B cell (primary cell): ENCODE measurements around the gene MYL7.

ENCODE experiments used
- EZH2 ChIP-seq: IDR thresholded peaks from 2 replicates; pipeline ENCODE4 v1.6.1; 2012; ENCODE audit warnings: borderline replicate concordance, low read depth, mild to moderate bottlenecking, moderate library complexity, low read length; ENCODE audit not compliant: insufficient read depth, poor library complexity, severe bottlenecking
- TF ChIP-seq, protein P1 (sequence below): fragments of 200-600 bp; IDR thresholded peaks from one replicate; pipeline ENCODE4 v1.8.0; 2022; ENCODE audit warnings: antibody characterized with exemption, mild to moderate bottlenecking

DNA sequence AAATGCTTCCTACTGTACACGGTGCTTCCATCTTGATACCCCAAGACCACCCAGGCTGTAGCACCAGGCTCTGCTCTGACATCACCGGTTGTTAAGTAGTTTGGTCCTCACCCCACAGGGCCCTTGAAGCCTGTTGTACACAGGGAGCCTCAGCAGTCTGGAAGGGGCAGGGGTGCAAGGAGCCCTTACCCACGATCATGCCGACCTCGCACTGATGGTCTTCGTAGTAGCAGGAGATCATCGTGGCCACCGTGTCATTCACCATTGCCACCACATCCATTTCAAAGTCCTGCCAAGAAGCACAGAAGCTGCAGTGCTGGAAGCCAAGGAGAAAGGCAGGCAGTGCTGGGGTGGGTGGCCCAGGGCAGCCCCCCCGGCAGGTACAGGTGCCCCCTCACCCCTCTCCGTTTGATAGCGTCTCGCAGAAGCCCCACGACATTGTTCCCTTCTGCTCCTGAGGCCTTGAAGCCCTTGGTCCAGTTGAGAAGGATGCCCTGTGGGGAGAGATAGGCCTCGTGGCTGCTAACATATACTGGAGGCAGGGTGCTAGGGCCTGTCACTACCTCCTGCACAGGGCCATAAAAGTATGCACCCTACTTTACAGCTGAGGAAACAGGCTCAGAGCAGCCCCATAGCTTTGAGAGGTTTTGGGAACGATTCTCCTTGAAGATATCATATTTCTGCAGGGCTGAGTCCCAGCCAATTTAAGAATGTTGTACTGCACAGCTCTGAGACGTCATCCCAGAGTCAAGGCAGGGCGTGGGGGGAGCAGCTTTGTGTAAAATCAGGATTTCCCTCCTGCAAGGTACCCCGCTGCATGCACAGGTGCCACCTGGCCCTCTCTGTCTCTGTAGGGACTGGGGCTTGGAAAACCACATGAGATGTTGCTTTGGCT lies 8.7 kb upstream of the MYL7 start:
- TF ChIP-seq, protein P1, sequence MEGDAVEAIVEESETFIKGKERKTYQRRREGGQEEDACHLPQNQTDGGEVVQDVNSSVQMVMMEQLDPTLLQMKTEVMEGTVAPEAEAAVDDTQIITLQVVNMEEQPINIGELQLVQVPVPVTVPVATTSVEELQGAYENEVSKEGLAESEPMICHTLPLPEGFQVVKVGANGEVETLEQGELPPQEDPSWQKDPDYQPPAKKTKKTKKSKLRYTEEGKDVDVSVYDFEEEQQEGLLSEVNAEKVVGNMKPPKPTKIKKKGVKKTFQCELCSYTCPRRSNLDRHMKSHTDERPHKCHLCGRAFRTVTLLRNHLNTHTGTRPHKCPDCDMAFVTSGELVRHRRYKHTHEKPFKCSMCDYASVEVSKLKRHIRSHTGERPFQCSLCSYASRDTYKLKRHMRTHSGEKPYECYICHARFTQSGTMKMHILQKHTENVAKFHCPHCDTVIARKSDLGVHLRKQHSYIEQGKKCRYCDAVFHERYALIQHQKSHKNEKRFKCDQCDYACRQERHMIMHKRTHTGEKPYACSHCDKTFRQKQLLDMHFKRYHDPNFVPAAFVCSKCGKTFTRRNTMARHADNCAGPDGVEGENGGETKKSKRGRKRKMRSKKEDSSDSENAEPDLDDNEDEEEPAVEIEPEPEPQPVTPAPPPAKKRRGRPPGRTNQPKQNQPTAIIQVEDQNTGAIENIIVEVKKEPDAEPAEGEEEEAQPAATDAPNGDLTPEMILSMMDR = no peak
- TF ChIP-seq EZH2 = no peak
